GM12891 (cell line): Measurements from ENCODE around the gene SMCO1.

Experiments used
- POLR2AphosphoS5 ChIP-seq: IDR thresholded peaks from 2 replicates; pipeline ENCODE4 v1.6.1; 2011; ENCODE audit warnings: low read depth, low read length, control low read depth
- TAF1 ChIP-seq: IDR thresholded peaks from 2 replicates; pipeline ENCODE4 v1.6.1; 2011; ENCODE audit warnings: low read depth, low read length, control low read depth

DNA sequence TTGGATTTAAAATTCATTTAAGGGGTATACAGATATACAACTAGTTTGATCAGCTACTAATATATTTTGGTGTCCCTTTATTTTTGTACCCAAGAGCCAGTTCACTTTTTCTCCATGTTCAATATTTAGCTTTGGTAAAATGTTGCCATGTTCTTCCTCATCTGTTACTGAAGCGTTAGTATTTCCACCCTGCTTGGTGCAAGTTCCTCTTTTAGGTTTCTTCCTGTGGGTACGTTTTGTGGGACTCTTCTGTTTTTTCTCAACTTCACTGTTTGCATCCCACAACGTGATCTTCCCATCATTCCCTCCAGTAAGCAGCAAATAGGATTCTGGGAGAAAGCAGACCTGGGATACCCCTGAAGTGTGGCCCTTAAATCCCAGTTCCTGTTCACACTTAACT, 39.1 kb upstream of the SMCO1 start:
- TF ChIP-seq TAF1 = no peak
- TF ChIP-seq POLR2AphosphoS5 = no peak
